H1 (cell line): Measurements from ENCODE around the gene PSMD7. TPM values are rescaled to one million over a fixed set of nuclear protein-coding genes. Genes with fewer than 3 reads are reported as not detected.

Experiments
- CTCF ChIA-PET: fragments of 300-600 bp; sonication (Branson Sonifier 250); formaldehyde crosslinking; loops from one replicate; lab custom pipeline; 2021; ENCODE audit not compliant: partially characterized antibody; lab: Charles Lee
- POLR2A ChIA-PET: fragments of 300-600 bp; sonication (Branson Sonifier 250); formaldehyde crosslinking; loops from one replicate; lab custom pipeline; 2021; ENCODE audit warnings: inconsistent platforms; ENCODE audit not compliant: partially characterized antibody; lab: Charles Lee
- DNase-seq, 2 experiments: peaks; one replicate each; pipeline versions ENCODE4 v3.0.0 to v3.0.0-alpha.2; 2010 to 2022; ENCODE audit warnings: low spot score in 2 of 2, low read depth in 1 of 2, mixed read lengths in 1 of 2
- FAIRE-seq: peaks from 2 replicates; lab custom pipeline; 2011; peaks lifted over from hg19 to GRCh38; lab: Jason Lieb, UNC
- H2AFZ ChIP-seq: 2 replicates; pipeline ENCODE4 v1.8.1; 2012; ENCODE audit warnings: low read length, inconsistent platforms
- H2AK5ac ChIP-seq: 2 replicates; pipeline ENCODE4 v1.6.1; 2013; ENCODE audit warnings: low read depth, low read length
- H2BK120ac ChIP-seq: replicated peaks from 2 replicates; pipeline ENCODE3; 2013; ENCODE audit warnings: low read depth, low read length, inconsistent platforms
- H2BK12ac ChIP-seq: 2 replicates; pipeline ENCODE4 v1.6.1; 2013; ENCODE audit warnings: low read depth, low read length
- H2BK15ac ChIP-seq: 2 replicates; pipeline ENCODE4 v1.6.1; 2013; ENCODE audit warnings: low read length
- H2BK20ac ChIP-seq: 2 replicates; pipeline ENCODE4 v1.6.1; 2013; ENCODE audit warnings: low read length
- H2BK5ac ChIP-seq: 2 replicates; pipeline ENCODE4 v1.6.1; 2013; ENCODE audit warnings: low read depth, low read length
- H3K14ac ChIP-seq: 2 replicates; pipeline ENCODE4 v1.6.1; 2013; ENCODE audit warnings: inconsistent platforms; ENCODE audit not compliant: insufficient read length
- H3K18ac ChIP-seq: 2 replicates; pipeline ENCODE4 v1.6.1; 2013; ENCODE audit warnings: low read length; ENCODE audit errors: extremely low read depth
- H3K23ac ChIP-seq: 2 replicates; pipeline ENCODE4 v1.6.1; 2013; ENCODE audit warnings: inconsistent platforms; ENCODE audit not compliant: insufficient read length
- H3K23me2 ChIP-seq: 2 replicates; pipeline ENCODE4 v1.6.1; 2013; ENCODE audit warnings: low read depth, low read length
- H3K27ac ChIP-seq: 2 replicates; pipeline ENCODE4 v1.6.1; 2011; ENCODE audit warnings: low read depth, low read length, inconsistent platforms
- H3K27me3 ChIP-seq, 4 experiments: replicated peaks in 1 of 4; 1 replicate in 1 of 4; 2 replicates in 3 of 4; pipeline versions ENCODE4 v1.6.1 to v1.8.1; 2011 to 2013; ENCODE audit warnings: low read length in 3 of 4, mild to moderate bottlenecking in 3 of 4, inconsistent platforms in 2 of 4, mixed read lengths in 2 of 4, moderate library complexity in 1 of 4; ENCODE audit not compliant: control insufficient read depth in 3 of 4, insufficient read depth in 3 of 4; ENCODE audit errors: extremely low read depth in 1 of 4
- H3K36me3 ChIP-seq, 4 experiments: 2 replicates each; pipeline versions ENCODE4 v1.6.1 to v1.8.1; 2011 to 2013; ENCODE audit warnings: mild to moderate bottlenecking in 4 of 4, low read length in 3 of 4, moderate library complexity in 2 of 4, control low read depth in 1 of 4, inconsistent platforms in 1 of 4; ENCODE audit not compliant: insufficient read depth in 4 of 4, control insufficient read depth in 2 of 4
- H3K4ac ChIP-seq: replicated peaks from 2 replicates; pipeline ENCODE3; 2013; ENCODE audit warnings: low read length, low read depth, mixed read lengths, inconsistent platforms; ENCODE audit not compliant: insufficient read length
- H3K4me1 ChIP-seq, 4 experiments: replicated peaks in 1 of 4; 1 replicate in 1 of 4; 2 replicates in 3 of 4; pipeline versions ENCODE4 v1.6.1 to v1.8.1; 2011 to 2013; ENCODE audit warnings: low read length in 3 of 4, inconsistent platforms in 2 of 4, mixed read lengths in 1 of 4; ENCODE audit not compliant: insufficient read depth in 4 of 4, control insufficient read depth in 3 of 4
- H3K4me2 ChIP-seq, 2 experiments: 2 replicates each; pipeline versions ENCODE4 v1.6.1 to v1.8.1; 2011 to 2013; ENCODE audit warnings: low read depth in 2 of 2, low read length in 2 of 2, control low read depth in 1 of 2, inconsistent platforms in 1 of 2, mild to moderate bottlenecking in 1 of 2; ENCODE audit not compliant: insufficient read depth in 1 of 2
- H3K4me3 ChIP-seq, 4 experiments: fragments of 200-600, 300-600 bp in 1 of 4; sonication (generic), shearing (Covaris generic), sonication (Bioruptor Twin) in 1 of 4; 2 replicates each; pipeline versions ENCODE4 v1.5.1 to v1.8.1; 2011 to 2016; ENCODE audit warnings: low read length in 4 of 4, low read depth in 3 of 4, control low read depth in 2 of 4, inconsistent platforms in 2 of 4, mild to moderate bottlenecking in 2 of 4, mixed read lengths in 1 of 4, moderate library complexity in 1 of 4; ENCODE audit not compliant: insufficient read depth in 2 of 4; ENCODE audit errors: extremely low read depth in 1 of 4
- H3K56ac ChIP-seq: replicated peaks from 2 replicates; pipeline ENCODE3; 2013; ENCODE audit warnings: low read depth, mild to moderate bottlenecking, mixed read lengths, low read length, inconsistent platforms; ENCODE audit not compliant: insufficient read length
- H3K79me1 ChIP-seq: 2 replicates; pipeline ENCODE4 v1.6.1; 2013; ENCODE audit warnings: low read depth, low read length, control low read depth
- H3K79me2 ChIP-seq, 2 experiments: 2 replicates each; pipeline versions ENCODE4 v1.6.1 to v1.8.1; 2012 to 2013; ENCODE audit warnings: low read length in 2 of 2, mild to moderate bottlenecking in 2 of 2, inconsistent platforms in 1 of 2; ENCODE audit not compliant: insufficient read depth in 2 of 2, control insufficient read depth in 1 of 2
- H3K9ac ChIP-seq, 4 experiments: replicated peaks in 1 of 4; 1 replicate in 1 of 4; 2 replicates in 3 of 4; pipeline versions ENCODE4 v1.6.1 to v1.8.1; 2011 to 2013; ENCODE audit warnings: low read depth in 3 of 4, low read length in 3 of 4, control low read depth in 2 of 4, mild to moderate bottlenecking in 2 of 4, moderate library complexity in 2 of 4, inconsistent platforms in 1 of 4; ENCODE audit errors: extremely low read depth in 1 of 4
- H3K9me3 ChIP-seq, 2 experiments: 2 replicates each; pipeline versions ENCODE4 v1.6.1 to v1.8.1; 2012 to 2013; ENCODE audit warnings: mild to moderate bottlenecking in 2 of 2, moderate library complexity in 2 of 2, control low read depth in 1 of 2, inconsistent platforms in 1 of 2, low read depth in 1 of 2, low read length in 1 of 2, mixed read lengths in 1 of 2; ENCODE audit not compliant: insufficient read depth in 2 of 2
- H4K20me1 ChIP-seq, 2 experiments: replicated peaks in 1 of 2; 2 replicates each; pipeline versions ENCODE3 to v1.8.1; 2011 to 2013; ENCODE audit warnings: inconsistent platforms in 2 of 2, low read length in 2 of 2, mild to moderate bottlenecking in 1 of 2; ENCODE audit not compliant: insufficient read depth in 2 of 2, control insufficient read depth in 1 of 2
- H4K5ac ChIP-seq: 2 replicates; pipeline ENCODE4 v1.6.1; 2013; ENCODE audit warnings: low read length, low read depth, mixed read lengths, inconsistent platforms; ENCODE audit not compliant: insufficient read length
- H4K8ac ChIP-seq: 2 replicates; pipeline ENCODE4 v1.8.0; 2013; ENCODE audit warnings: mild to moderate bottlenecking, moderate library complexity, low read length, inconsistent platforms; ENCODE audit not compliant: insufficient read depth; ENCODE audit errors: extremely low read depth
- H4K91ac ChIP-seq: replicated peaks from 2 replicates; pipeline ENCODE3; 2013; ENCODE audit warnings: low read length, mixed read lengths, inconsistent platforms; ENCODE audit not compliant: insufficient read length
- ATF3 ChIP-seq: IDR thresholded peaks from 2 replicates; pipeline ENCODE4 v1.6.1; 2011; ENCODE audit warnings: low read depth, mild to moderate bottlenecking, low read length; ENCODE audit not compliant: insufficient read depth
- FOSL1 ChIP-seq: IDR thresholded peaks from 2 replicates; pipeline ENCODE4 v1.6.1; 2011; ENCODE audit warnings: mild to moderate bottlenecking, low read depth, low read length, moderate library complexity; ENCODE audit not compliant: insufficient read depth
- NRF1 ChIP-seq: IDR thresholded peaks from 2 replicates; pipeline ENCODE4 v1.6.1; 2011; ENCODE audit warnings: mild to moderate bottlenecking, low read depth, low read length, improper control_type of control experiment
- POLR2A ChIP-seq, 2 experiments: IDR thresholded peaks; 1 replicate in 1 of 2; 2 replicates in 1 of 2; pipeline ENCODE4 v1.6.1; 2011; ENCODE audit warnings: low read depth in 2 of 2, low read length in 2 of 2, mild to moderate bottlenecking in 2 of 2; ENCODE audit errors: control extremely low read depth in 1 of 2
- POLR2AphosphoS5 ChIP-seq: IDR thresholded peaks from 2 replicates; pipeline ENCODE4 v1.6.1; 2011; ENCODE audit warnings: low read depth, low read length
- RAD21 ChIP-seq, 2 experiments: IDR thresholded peaks in 1 of 2; conservative IDR thresholded peaks in 1 of 2; 2 replicates each; pipeline ENCODE4 v1.6.1; 2011; ENCODE audit warnings: low read depth in 2 of 2, low read length in 2 of 2, improper control_type of control experiment in 1 of 2, inconsistent platforms in 1 of 2, mild to moderate bottlenecking in 1 of 2, moderate library complexity in 1 of 2
- RXRA ChIP-seq: IDR thresholded peaks from 2 replicates; pipeline ENCODE4 v1.6.1; 2011; ENCODE audit warnings: low read depth, mild to moderate bottlenecking, low read length, moderate library complexity; ENCODE audit not compliant: insufficient read depth
- SIN3A ChIP-seq, 2 experiments: IDR thresholded peaks in 1 of 2; conservative IDR thresholded peaks in 1 of 2; 2 replicates each; pipeline ENCODE4 v1.6.1; 2011 to 2012; ENCODE audit warnings: low read length in 2 of 2, improper control_type of control experiment in 1 of 2, low read depth in 1 of 2, mild to moderate bottlenecking in 1 of 2
- WGBS, 2 experiments: shearing (Covaris generic) in 1 of 2; methylation state at CpG; one replicate each; pipeline versions ENCODE4 v1.1.6 to v1.1.7; 2013 to 2015; ENCODE audit warnings: low lambda C conversion rate in 2 of 2, mixed read lengths in 2 of 2, inconsistent platforms in 1 of 2, low coverage in 1 of 2, missing lambda C conversion rate in 1 of 2; ENCODE audit not compliant: insufficient replicate concordance in 2 of 2, insufficient coverage in 1 of 2, insufficient read length in 1 of 2; ENCODE audit errors: extremely low coverage in 1 of 2, missing lambda C conversion rate in 1 of 2; 5-methylcytosine and 5-hydroxymethylcytosine counted together
- polyA plus RNA-seq, 7 experiments: library from polyadenylated mRNA; depleted of rRNA in 3 of 7; stranded (reverse) in 5 of 7; unstranded in 2 of 7; fragments of >200 nt in 5 of 7; fragments of 200-250 nt in 2 of 7; gene quantifications; 1 replicate in 5 of 7; 2 replicates in 1 of 7; 4 replicates in 1 of 7; pipeline versions ENCODE4 v1.2.1 to v1.2.3, GENCODE V29; 2011 to 2013; ENCODE audit warnings: missing spikeins in 2 of 7, mixed read lengths in 2 of 7
- total RNA-seq: library from RNA; stranded (reverse); fragmentation: NEBNext Ultra II Directional; extraction: Animal tissue kit (Norgen Biotek cat#: 25700); gene quantifications from 2 replicates; pipeline ENCODE4 v1.2.1, GENCODE V29; 2021

PSMD7 gene
- total and polyA plus RNA-seq, 2 of the 8 experiments (the other 6 are each of a cell fraction or from before 2014, with no cell fraction given): 91.1 to 148 TPM

- no peak overlapping the region for H3K27ac ChIP-seq
- H2BK15ac ChIP-seq: no peak overlapping the region
- H3K18ac ChIP-seq: no peak overlapping the region
- no peak for TF ChIP-seq RAD21 (IDR thresholded peaks at IDR 0.05 in 1 of 2, conservative IDR thresholded peaks at IDR 0.05 in 1 of 2; ENCODE audit: low read depth in 2 of 2, low read length in 2 of 2)
- peak in 1 of 2 experiments; percentile 23; a peak in 1 of 3 replicates for TF ChIP-seq POLR2A (IDR thresholded peaks at IDR 0.05; ENCODE audit: control extremely low read depth in 1 of 2, low read depth in 2 of 2, low read length in 2 of 2)
- no peak for TF ChIP-seq SIN3A (conservative IDR thresholded peaks at IDR 0.05 in 1 of 2, IDR thresholded peaks at IDR 0.05 in 1 of 2; ENCODE audit: low read depth in 1 of 2, low read length in 2 of 2)
- no peak for TF ChIP-seq NRF1
- TF ChIP-seq RXRA: no peak
- no peak for TF ChIP-seq ATF3
- TF ChIP-seq FOSL1: no peak
- TF ChIP-seq POLR2AphosphoS5: peak; percentile 37; the same call in 1 of the 2 replicates
- TF ChIP-seq, all 59 proteins: peak for 2
- Histone ChIP-seq H3K79me2 (no peaks in the 10 kb centered on the region), H3K9ac (no peak overlapping the region), H3K4me2 (no peak overlapping the region), H4K8ac (no peak overlapping the region), H2BK12ac (no peak overlapping the region), H3K4ac (no peak overlapping the region), H3K56ac (no peak overlapping the region), H2BK20ac (no peak overlapping the region), H3K23me2 (no peaks in the 10 kb centered on the region), H2BK5ac (no peak overlapping the region), H3K36me3 (peaks cover 35 to 58% (median 54%) of the 10 kb centered on the region in 4 experiments), H3K23ac (no peak overlapping the region), H2AK5ac (no peak overlapping the region), H2BK120ac (no peak overlapping the region), H3K4me3 (no peak overlapping the region), H3K79me1 (no peaks in the 10 kb centered on the region), H4K5ac (no peak overlapping the region), H4K20me1 (peaks cover 6% of the 10 kb centered on the region in 2 experiments), H3K14ac (no peak overlapping the region), H3K9me3 (no peaks in the 10 kb centered on the region), H3K4me1 (no peaks in the 10 kb centered on the region), H2AFZ (no peak overlapping the region), H4K91ac (no peak overlapping the region), H3K27me3 (no peaks in the 10 kb centered on the region)
- DNase-seq: no peak
- FAIRE-seq: no peak
- POLR2A ChIA-PET: interaction anchor here (2.7 to 7.5 kb wide), 3 partner anchors 8 to 13 kb away, joined by 10 to 63 read pairs (median 29); partner anchors contain the start of gene PSMD7
- WGBS, 2 experiments: 82% methylated on average over 8 of the region's 8 CpGs; no CpG with 5 or more reads in 1 of the 2 experiments
- CTCF ChIA-PET: interaction anchor here (1.4 to 2.5 kb wide), 2 partner anchors 8 to 28 kb away, joined by 3 to 6 read pairs; no protein-coding TSS in a partner anchor
Observed at GRCh38 chr16:74305978-74306784, 9.6 kb downstream of the PSMD7 start.
